Epithelial cell of esophagus (primary cell): Measurements from ENCODE around the gene MSANTD3.

ENCODE experiments used
- DNase-seq: peaks from one replicate; pipeline ENCODE4 v3.0.0; 2010; ENCODE audit warnings: low read depth
- H3K4me3 ChIP-seq: 2 replicates; pipeline ENCODE4 v1.5.1; 2011; ENCODE audit warnings: mild to moderate bottlenecking, low read length, control low read depth
- CTCF ChIP-seq: IDR thresholded peaks from 2 replicates; pipeline ENCODE4 v1.5.1; 2011; ENCODE audit warnings: low read depth, mild to moderate bottlenecking, low read length, control low read depth, inconsistent platforms; ENCODE audit not compliant: insufficient read depth; ENCODE audit errors: missing control alignments

MSANTD3 gene

DNA sequence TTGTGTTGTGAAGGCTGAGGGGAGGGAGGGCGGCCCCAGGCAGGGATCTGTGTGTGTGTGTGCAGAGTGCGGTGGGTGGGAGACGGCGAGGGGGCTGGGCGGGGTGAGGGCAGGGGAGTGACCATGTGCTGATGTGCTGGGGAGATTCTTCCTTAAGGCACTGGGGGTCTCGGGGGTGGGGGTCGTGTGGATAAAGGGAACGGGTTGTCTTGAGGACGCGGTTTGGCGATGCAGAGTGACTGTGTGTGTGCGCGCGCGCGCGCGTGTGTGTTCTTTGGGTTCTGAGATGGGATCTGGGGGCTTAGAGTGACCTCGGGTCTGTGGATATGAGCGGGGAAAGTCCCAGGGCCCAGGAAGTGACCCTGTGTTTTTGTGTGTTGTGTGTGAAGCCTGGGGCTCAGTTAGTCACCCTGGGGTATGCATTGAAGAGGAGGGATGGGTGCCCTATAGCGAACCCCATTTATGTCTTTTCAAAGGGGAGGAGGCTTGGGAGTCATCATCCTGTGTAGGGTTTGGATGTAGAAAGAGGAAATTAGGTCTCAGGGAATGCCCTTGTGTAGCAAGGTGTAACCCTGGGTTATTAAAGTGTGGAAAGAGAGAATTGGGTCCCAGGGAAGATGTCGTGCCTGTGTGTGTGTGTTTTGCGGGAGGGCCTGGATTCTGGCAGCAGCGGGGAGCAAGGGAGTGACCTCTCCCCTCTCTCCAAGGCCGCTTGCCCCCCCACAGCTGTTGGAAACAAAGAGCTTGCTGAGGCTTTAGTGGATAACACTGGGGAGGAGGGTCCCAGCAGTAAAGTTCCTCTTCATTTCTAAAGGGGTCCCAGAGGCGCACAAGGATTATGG, 47.4 kb downstream of the MSANTD3 start:
- no peak for TF ChIP-seq CTCF
- H3K4me3 ChIP-seq = peak overlapping the region; percentile 43
- peak; percentile 23 for DNase-seq

- H3K4me3 ChIP-seq = no peak overlapping the region
- TF ChIP-seq CTCF = no peak
- no peak for DNase-seq
Observed at GRCh38 chr9:100474924-100475276, 48.0 kb downstream of the MSANTD3 start.

DNA sequence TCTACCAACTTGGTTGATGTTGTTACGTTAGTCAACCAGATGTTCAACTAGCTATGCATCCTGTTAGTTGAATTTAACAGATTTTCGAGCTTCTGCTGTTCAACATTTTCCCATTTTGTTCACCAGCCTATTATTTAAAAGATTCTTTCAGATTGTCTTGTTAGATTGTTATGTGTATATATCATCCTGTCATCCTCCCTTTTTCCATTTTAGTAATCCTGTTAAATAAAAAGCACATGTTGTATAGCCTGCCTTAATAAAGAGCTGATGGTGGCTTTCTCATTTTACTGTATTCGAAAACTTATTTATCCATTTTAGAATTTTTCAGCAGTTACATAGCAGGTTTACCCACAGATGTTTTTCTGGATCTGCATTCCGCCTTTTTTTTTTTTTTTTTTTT, 50.3 kb downstream of the MSANTD3 start:
- DNase-seq = no peak
- no peak for TF ChIP-seq CTCF
- H3K4me3 ChIP-seq = no peak overlapping the region

DNA sequence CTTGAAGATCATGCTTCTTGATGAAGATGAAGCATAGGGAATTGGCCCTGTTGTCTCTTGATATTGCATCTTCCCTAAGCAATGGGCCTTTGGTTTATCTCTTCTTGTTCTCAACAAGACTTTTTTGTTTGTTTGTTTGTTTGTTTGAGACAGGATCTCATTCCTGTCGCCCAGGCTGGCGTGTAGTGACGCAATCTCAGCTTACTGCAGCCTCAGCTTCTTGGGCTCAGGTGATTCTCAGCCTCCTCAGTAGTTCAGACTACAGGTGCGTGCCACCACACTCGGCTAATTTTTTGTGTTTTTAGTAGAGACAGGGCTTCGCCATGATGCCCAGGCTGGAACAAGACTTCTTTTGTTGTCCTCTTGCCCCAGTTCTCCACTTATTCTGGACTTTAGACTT, 51.2 kb downstream of the MSANTD3 start:
- no peak overlapping the region for H3K4me3 ChIP-seq
- DNase-seq = no peak
- no peak for TF ChIP-seq CTCF

DNA sequence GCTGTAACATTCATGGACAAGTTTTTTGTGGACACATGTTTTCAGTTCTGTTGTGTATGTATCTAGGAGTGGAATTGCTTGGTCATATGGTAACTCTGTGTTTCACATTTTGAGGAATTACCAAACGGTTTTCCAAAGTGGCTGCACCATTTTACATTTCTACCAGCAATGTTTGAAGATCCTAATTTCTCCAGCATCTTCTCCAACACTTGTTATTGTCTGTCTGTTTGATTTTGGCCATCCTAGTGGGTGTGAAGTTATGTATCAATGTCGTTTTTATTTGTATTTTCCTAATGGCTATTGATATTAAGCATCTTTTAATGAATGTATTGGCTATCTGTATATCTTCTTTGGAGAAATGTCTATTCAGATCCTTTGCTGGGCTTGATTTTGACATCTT, 52.9 kb downstream of the MSANTD3 start:
- DNase-seq = no peak
- no peak for TF ChIP-seq CTCF
- no peak overlapping the region for H3K4me3 ChIP-seq

DNA sequence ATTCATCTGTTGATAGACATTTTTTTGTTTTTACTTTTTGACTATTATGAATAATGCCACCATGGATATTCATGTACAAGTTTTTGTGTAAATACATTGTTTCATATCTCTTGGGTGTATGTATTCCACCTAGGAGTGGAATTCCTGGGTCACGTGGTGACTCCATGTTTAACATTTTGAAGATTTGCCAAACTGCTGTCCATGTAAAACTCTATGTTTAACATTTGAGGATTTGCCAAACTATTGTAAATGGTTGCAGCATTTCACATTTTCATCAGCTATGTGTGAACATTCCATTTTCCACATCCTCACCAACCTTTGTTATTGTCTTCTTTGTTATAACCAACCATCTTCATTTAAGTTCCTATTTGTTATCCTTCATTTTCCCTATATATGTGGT, 58.3 kb downstream of the MSANTD3 start:
- no peak overlapping the region for H3K4me3 ChIP-seq
- DNase-seq = no peak
- TF ChIP-seq CTCF = no peak
